ENCODE data around the gene CSMD2.

The CSMD2 gene

DNA sequence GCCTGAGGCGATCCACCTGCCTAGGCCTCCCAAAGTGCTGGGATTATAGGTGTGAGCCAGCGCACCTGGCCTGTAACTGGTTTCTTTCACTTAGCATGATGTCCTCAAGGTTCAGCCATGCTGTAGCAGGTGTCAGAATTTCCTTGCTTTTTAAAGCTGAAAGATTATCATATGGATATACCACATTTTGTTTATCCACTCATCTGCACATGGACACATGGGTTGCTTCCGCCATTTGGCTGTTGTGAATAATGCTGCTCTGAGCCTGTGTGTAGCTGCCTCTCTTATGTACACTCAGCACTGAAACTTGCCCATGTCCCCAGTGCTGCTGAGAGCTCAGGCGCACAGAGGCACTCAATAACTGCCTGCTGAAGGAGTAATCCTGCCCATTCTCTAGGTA, 11.8 kb downstream of the CSMD2 start:
- DNase-seq = no peak

GRCh38 chr1:34149501-34149900, 15.5 kb downstream of the CSMD2 start:
- DNase-seq = no peak

GRCh38 chr1:34147301-34147700, 17.7 kb downstream of the CSMD2 start:
- DNase-seq = peak; percentile 18

GRCh38 chr1:34144766-34145165, 20.3 kb downstream of the CSMD2 start:
- DNase-seq = no peak

- DNase-seq = no peak
These were observed 21.1 kb downstream of the CSMD2 start for GRCh38 chr1:34143975-34144374.

DNA sequence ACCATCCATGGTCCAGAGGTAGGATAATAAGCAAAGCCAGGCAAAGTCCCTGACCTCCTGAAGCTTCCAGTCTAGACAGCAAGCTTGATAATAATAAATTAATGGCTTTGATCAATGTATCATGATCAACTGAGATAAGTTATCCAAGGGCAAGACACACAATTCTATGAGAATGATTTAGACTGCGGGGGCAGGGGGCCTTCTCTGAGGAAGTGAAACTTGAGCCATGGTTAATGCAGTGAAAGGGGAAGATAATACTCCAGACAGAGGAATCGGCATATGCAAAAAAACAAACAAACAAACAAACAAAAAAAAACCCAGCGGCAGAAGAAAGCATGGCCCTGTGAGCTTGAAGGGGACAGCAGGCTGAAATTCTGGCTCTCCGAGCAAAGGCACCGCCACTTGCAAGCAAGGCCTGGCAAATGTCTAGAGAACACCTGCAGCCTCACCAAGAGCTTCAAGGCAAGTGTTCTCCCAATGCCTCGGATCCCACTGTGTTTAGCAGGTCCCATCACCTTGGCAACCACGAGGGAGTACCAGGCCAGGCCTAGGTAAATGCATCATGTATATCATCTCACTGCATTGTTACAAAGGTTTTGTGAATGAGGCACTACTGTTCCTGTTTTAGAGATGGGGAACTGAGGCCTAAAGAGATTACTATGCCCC, 24.9 kb downstream of the CSMD2 start:
- DNase-seq = no peak

- no peak for DNase-seq
These were observed 27.6 kb downstream of the CSMD2 start for GRCh38 chr1:34137411-34137810.

- no peak for DNase-seq
These were observed 32.9 kb downstream of the CSMD2 start for GRCh38 chr1:34132161-34132420.

- DNase-seq = no peak
These were observed 33.5 kb downstream of the CSMD2 start for GRCh38 chr1:34131396-34132160.

- DNase-seq = no peak
These were observed 34.7 kb downstream of the CSMD2 start for GRCh38 chr1:34130306-34130705.

DNA sequence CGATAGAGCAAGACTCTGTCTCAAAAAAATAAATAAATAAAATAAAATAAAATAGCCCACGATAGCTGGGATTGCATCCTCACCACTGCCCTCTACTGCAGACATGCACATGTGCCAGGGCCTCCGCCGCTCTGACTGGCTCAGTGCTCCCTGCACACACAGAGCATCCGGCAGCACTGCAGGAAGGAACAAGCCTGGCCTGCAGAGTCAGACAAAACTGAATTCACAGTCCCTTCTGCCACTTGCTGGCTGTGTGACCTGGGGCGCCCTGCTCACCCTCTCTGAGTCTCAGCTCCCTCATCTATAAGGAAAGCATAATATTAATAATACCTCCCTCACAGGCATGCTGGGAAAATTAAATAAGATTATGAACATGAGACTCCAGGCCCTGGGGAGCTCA, 35.4 kb downstream of the CSMD2 start:
- peak; percentile 15 for DNase-seq

- no peak for DNase-seq
These were observed 36.7 kb downstream of the CSMD2 start for GRCh38 chr1:34128186-34128889.

DNA sequence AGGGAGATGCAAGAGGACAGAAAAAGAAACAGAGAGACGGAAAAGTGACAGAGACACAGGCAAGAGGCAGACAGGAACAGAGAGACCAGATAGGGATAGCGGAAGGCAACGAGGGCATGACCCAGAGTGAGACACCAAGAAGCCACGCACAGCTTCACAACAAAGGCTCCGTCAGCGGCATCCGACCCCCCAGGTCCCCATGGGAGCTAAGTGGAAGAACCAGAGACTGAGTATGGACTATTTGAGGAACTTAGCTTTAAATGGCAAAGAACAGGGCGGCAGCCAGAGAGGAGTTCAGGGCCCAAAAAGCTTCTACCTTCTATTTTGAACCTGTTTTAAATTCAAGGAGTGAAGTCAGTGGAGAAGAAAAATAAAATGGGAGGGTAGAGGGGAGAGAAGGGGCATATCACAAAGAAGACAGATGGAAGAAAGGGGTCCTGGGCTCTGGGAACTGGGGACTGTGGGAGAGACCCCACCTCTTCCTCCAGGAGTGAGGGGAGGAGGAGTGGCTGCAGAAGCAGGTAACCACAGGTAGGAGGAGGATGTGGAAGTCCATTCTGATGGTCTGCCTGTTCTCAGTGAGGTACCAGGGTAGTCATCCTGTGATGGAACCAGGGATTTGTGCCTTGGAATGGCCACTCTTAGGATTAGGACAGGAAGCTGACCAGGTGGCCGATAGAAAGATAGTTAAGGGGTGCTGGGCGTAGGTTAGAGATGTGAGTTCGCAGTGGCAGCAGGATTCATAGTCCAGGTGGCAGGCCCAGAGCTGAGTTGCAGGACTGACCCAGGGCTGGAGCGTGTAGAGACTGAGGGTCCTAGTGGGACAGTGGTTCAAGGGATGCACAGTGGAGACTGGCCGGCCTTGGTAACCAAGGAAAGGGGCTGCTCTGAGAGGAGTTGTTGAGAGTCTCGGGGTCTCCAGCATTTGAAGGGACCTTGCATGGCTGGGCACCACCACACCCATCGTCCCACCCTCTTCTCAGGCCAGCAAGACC, 37.7 kb downstream of the CSMD2 start:
- no peak for DNase-seq

- no peak for DNase-seq
These were observed 38.5 kb downstream of the CSMD2 start for GRCh38 chr1:34126486-34126885.

- DNase-seq = no peak
These were observed 39.2 kb downstream of the CSMD2 start for GRCh38 chr1:34125721-34126380.

- no peak for DNase-seq
These were observed 42.7 kb downstream of the CSMD2 start for GRCh38 chr1:34122080-34122932.

- DNase-seq = no peak
These were observed 49.8 kb downstream of the CSMD2 start for GRCh38 chr1:34115233-34115632.

DNA sequence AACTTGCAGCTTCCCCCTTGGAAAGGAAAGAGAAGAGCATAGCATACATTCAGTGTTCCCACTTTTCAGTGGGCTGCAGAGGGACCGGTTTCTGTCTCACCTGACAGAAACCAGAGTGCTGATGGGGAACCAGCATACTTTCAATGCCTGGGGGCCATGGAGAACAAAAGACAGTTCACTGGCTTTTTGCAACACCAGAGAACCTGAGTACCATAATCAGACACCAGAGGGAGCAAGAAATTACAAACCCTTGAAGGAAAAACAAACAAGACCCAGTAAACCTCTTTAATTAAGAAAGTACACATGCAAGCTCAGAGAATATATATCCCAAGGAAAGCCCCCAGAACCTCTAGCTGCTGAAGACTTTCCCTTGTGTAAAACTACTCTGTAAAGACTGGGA, 51.1 kb downstream of the CSMD2 start:
- peak; percentile 12 for DNase-seq

- DNase-seq = no peak
These were observed 51.7 kb downstream of the CSMD2 start for GRCh38 chr1:34113362-34113761.

DNA sequence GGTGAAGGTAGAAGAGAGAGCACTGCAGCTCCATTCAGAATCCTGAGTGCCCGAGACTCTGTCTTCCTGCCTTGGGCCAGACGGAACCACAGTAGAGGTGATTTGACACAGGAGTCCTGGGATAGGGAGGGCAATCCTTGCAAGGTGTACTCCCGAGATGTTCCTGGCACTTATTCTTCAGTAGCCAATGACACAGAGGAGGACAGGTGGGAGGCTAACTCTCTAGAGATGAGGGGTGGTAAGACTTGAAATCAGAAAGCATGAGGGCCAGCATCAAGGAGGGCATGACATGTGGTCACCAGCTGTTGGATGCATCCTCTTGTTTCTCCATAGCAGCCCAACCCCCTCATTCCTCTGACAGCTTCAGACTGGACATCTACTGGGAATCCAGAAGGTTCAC, 56.3 kb downstream of the CSMD2 start:
- DNase-seq = no peak

GRCh38 chr1:34108269-34108668, 56.8 kb downstream of the CSMD2 start:
- no peak for DNase-seq

DNA sequence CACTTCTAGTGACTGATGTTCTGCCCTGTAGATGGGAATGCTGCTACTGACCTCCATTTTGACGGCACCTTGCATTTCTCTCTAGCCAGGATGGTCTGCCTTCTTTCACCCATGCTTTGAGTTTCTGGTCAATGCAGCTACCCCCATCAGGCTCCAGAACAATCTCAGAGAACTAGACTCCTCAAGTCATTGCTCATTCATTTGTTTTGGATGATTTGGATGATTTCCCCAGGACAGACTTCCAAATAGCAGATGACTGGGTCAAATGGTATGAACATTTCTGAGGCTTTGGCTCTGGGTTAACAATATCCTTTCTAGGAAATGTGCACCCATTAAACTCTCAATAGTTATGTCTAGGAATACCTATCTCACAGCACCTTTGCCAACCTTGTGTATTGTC, 63.9 kb downstream of the CSMD2 start:
- no peak for DNase-seq

Measured in RPMI8226 (cell line).